ENCODE results near the gene FAM72A. TPM values are rescaled to one million over a fixed set of nuclear protein-coding genes. Genes with fewer than 3 reads are reported as not detected.
"Not testable (repeated sequence)": the region's sequence is repeated elsewhere in the genome, so short reads cannot be mapped to it uniquely, and the experiment has no call there.

FAM72A gene
- total RNA-seq, 4 donors from 2014 or later, result 0.82 TPM; not detected in 3

GRCh38 chr1:206215600-206216392 lies 13.2 kb upstream of the FAM72A start:
- 66 to 81% methylated on average over 2 to 4 of the region's 7 CpGs for WGBS, 2 donors (ENCODE audit: low coverage in 1 of 2)
- H3K4me1 ChIP-seq; H3K27me3 ChIP-seq; DNase-seq; H3K27ac ChIP-seq; H3K4me3 ChIP-seq; in situ Hi-C loops (cut with MboI; ENCODE audit: low pct_ligation_motif_present in 1 of 4, low pct_unique_long_range_greater_than_20kb in 1 of 4, low sequenced_read_pairs in 3 of 4); H3K9me3 ChIP-seq; H3K36me3 ChIP-seq; intact Hi-C loops (cut with DNase I; ENCODE audit: low total_unique reads): not testable (repeated sequence)

- in situ Hi-C loops (cut with MboI; ENCODE audit: low pct_ligation_motif_present in 1 of 4, low pct_unique_long_range_greater_than_20kb in 1 of 4, low sequenced_read_pairs in 3 of 4); H3K27ac ChIP-seq; H3K36me3 ChIP-seq; H3K4me3 ChIP-seq; intact Hi-C loops (cut with DNase I; ENCODE audit: low total_unique reads); H3K27me3 ChIP-seq; H3K9me3 ChIP-seq; DNase-seq; H3K4me1 ChIP-seq: not testable (repeated sequence)
- no CpG with 5 or more reads among the region's 1 CpG for WGBS, 2 donors (ENCODE audit: low coverage in 1 of 2)
These were observed 8.2 kb upstream of the FAM72A start for GRCh38 chr1:206210802-206211201.

- peak; percentile 8 for DNase-seq
- in situ Hi-C loops (cut with MboI; ENCODE audit: low pct_ligation_motif_present in 1 of 4, low pct_unique_long_range_greater_than_20kb in 1 of 4, low sequenced_read_pairs in 3 of 4); intact Hi-C loops (cut with DNase I; ENCODE audit: low total_unique reads); H3K27me3 ChIP-seq; H3K9me3 ChIP-seq; H3K4me1 ChIP-seq; H3K36me3 ChIP-seq: not testable (repeated sequence)
- WGBS, 2 donors (ENCODE audit: low coverage in 1 of 2), result no CpG with 5 or more reads among the region's 31 CpGs
- H3K27ac ChIP-seq, result peak overlapping the region in 1 of 4 donors; percentile 42
- peak overlapping the region in 2 of 4 donors; percentile 20 to 36 for H3K4me3 ChIP-seq
These were observed 2.9 kb upstream of the FAM72A start for GRCh38 chr1:206205569-206205968.

- H3K27me3 ChIP-seq; H3K9me3 ChIP-seq; intact Hi-C loops (cut with DNase I; ENCODE audit: low total_unique reads); H3K4me1 ChIP-seq; in situ Hi-C loops (cut with MboI; ENCODE audit: low pct_ligation_motif_present in 1 of 4, low pct_unique_long_range_greater_than_20kb in 1 of 4, low sequenced_read_pairs in 3 of 4); H3K36me3 ChIP-seq: not testable (repeated sequence)
- peak; percentile 10 for DNase-seq
- 1% methylated on average over 15 of the region's 25 CpGs; no CpG with 5 or more reads in 1 of the 2 donors for WGBS, 2 donors (ENCODE audit: low coverage in 1 of 2)
- H3K27ac ChIP-seq, result peak overlapping the region; percentile 61 to 79 (median 73)
- peak overlapping the region; percentile 20 to 58 (median 38) for H3K4me3 ChIP-seq
These were observed 2.2 kb upstream of the FAM72A start for GRCh38 chr1:206204871-206205270.

GRCh38 chr1:206204159-206204511 lies 1.5 kb upstream of the FAM72A start:
- H3K4me1 ChIP-seq; H3K36me3 ChIP-seq; intact Hi-C loops (cut with DNase I; ENCODE audit: low total_unique reads); in situ Hi-C loops (cut with MboI; ENCODE audit: low pct_ligation_motif_present in 1 of 4, low pct_unique_long_range_greater_than_20kb in 1 of 4, low sequenced_read_pairs in 3 of 4); H3K9me3 ChIP-seq; H3K27me3 ChIP-seq: not testable (repeated sequence)
- peak; percentile 8 for DNase-seq
- no CpG with 5 or more reads among the region's 25 CpGs for WGBS, 2 donors (ENCODE audit: low coverage in 1 of 2)
- peak overlapping the region; percentile 59 to 77 (median 70) for H3K27ac ChIP-seq
- peak overlapping the region in 2 of 4 donors; percentile 30 to 47 for H3K4me3 ChIP-seq

GRCh38 chr1:206203364-206204158 lies 922 bp upstream of the FAM72A start, which contains the start of gene SRGAP2:
TSS of gene SRGAP2 (plus strand) at chr1:206203541. CDS start at chr1:206205971, 2,430 bp downstream.
- peak; percentile 63 for DNase-seq
- intact Hi-C loops (cut with DNase I; ENCODE audit: low total_unique reads); in situ Hi-C loops (cut with MboI; ENCODE audit: low pct_ligation_motif_present in 1 of 4, low pct_unique_long_range_greater_than_20kb in 1 of 4, low sequenced_read_pairs in 3 of 4); H3K27me3 ChIP-seq; H3K36me3 ChIP-seq; H3K4me1 ChIP-seq; H3K9me3 ChIP-seq: not testable (repeated sequence)
- peak within 1 kb of the TSS; percentile 43 to 71 (median 50) for H3K4me3 ChIP-seq
- TF ChIP-seq POLR2AphosphoS5 (IDR thresholded peaks at IDR 0.05), result peak in 2 of 3 donors; percentile 14 to 36
- WGBS, 2 donors (ENCODE audit: low coverage in 1 of 2), result 0% methylated on average over 27 of the region's 63 CpGs; no CpG with 5 or more reads in 1 of the 2 donors
- peak within 1 kb of the TSS; percentile 87 to 92 (median 88) for H3K27ac ChIP-seq

GRCh38 chr1:206196748-206197424 lies 5.8 kb downstream of the FAM72A start:
- H3K27ac ChIP-seq; DNase-seq; intact Hi-C loops (cut with DNase I; ENCODE audit: low total_unique reads); H3K27me3 ChIP-seq; H3K9me3 ChIP-seq; in situ Hi-C loops (cut with MboI; ENCODE audit: low pct_ligation_motif_present in 1 of 4, low pct_unique_long_range_greater_than_20kb in 1 of 4, low sequenced_read_pairs in 3 of 4); H3K4me3 ChIP-seq; H3K4me1 ChIP-seq; H3K36me3 ChIP-seq: not testable (repeated sequence)
- 18 to 40% methylated on average over 1 to 2 of the region's 3 CpGs for WGBS, 2 donors (ENCODE audit: low coverage in 1 of 2)

GRCh38 chr1:206195182-206195581 lies 7.5 kb downstream of the FAM72A start:
- no CpG with 5 or more reads among the region's 2 CpGs for WGBS, 2 donors (ENCODE audit: low coverage in 1 of 2)

GRCh38 chr1:206186826-206187225 lies 15.8 kb downstream of the FAM72A start:
- H3K4me3 ChIP-seq; H3K4me1 ChIP-seq; H3K27ac ChIP-seq; intact Hi-C loops (cut with DNase I; ENCODE audit: low total_unique reads); H3K36me3 ChIP-seq; H3K9me3 ChIP-seq; in situ Hi-C loops (cut with MboI; ENCODE audit: low pct_ligation_motif_present in 1 of 4, low pct_unique_long_range_greater_than_20kb in 1 of 4, low sequenced_read_pairs in 3 of 4); DNase-seq; H3K27me3 ChIP-seq: not testable (repeated sequence)
- WGBS, 2 donors (ENCODE audit: low coverage in 1 of 2), result 94 to 100% methylated on average over 1 to 2 of the region's 4 CpGs

More at GRCh38 chr1:206195182-206195581, 7.5 kb downstream of the FAM72A start:
- H3K4me3 ChIP-seq; H3K27ac ChIP-seq; H3K4me1 ChIP-seq; in situ Hi-C loops (cut with MboI; ENCODE audit: low pct_ligation_motif_present in 1 of 4, low pct_unique_long_range_greater_than_20kb in 1 of 4, low sequenced_read_pairs in 3 of 4); DNase-seq; H3K36me3 ChIP-seq; intact Hi-C loops (cut with DNase I; ENCODE audit: low total_unique reads); H3K27me3 ChIP-seq; H3K9me3 ChIP-seq: not testable (repeated sequence)

- H3K4me3 ChIP-seq; H3K36me3 ChIP-seq; H3K27ac ChIP-seq; intact Hi-C loops (cut with DNase I; ENCODE audit: low total_unique reads); H3K4me1 ChIP-seq; in situ Hi-C loops (cut with MboI; ENCODE audit: low pct_ligation_motif_present in 1 of 4, low pct_unique_long_range_greater_than_20kb in 1 of 4, low sequenced_read_pairs in 3 of 4); H3K27me3 ChIP-seq; H3K9me3 ChIP-seq; DNase-seq: not testable (repeated sequence)
- no CpG with 5 or more reads among the region's 3 CpGs for WGBS, 2 donors (ENCODE audit: low coverage in 1 of 2)
These were observed 16.9 kb downstream of the FAM72A start for GRCh38 chr1:206185778-206186177.
